Stimulated activated CD8-positive, alpha-beta memory T cell treated with anti-CD3 and anti-CD28 coated beads, Interleukin-12 subunit alpha, Interleukin-12 subunit beta, amount 100 ng/mL, for 1 hour (primary cell): ENCODE measurements around the gene WHAMM.
A peak's percentile ranks its signal among the peaks of the same experiment; 100 is the strongest.
"Not testable (repeated sequence)": the region's sequence is repeated elsewhere in the genome, so short reads cannot be mapped to it uniquely, and the experiment has no call there.

Experiments used
- DNase-seq: peaks from one replicate; pipeline ENCODE4 v3.0.0-alpha.2; 2020; ENCODE audit warnings: low read depth

WHAMM gene

DNA sequence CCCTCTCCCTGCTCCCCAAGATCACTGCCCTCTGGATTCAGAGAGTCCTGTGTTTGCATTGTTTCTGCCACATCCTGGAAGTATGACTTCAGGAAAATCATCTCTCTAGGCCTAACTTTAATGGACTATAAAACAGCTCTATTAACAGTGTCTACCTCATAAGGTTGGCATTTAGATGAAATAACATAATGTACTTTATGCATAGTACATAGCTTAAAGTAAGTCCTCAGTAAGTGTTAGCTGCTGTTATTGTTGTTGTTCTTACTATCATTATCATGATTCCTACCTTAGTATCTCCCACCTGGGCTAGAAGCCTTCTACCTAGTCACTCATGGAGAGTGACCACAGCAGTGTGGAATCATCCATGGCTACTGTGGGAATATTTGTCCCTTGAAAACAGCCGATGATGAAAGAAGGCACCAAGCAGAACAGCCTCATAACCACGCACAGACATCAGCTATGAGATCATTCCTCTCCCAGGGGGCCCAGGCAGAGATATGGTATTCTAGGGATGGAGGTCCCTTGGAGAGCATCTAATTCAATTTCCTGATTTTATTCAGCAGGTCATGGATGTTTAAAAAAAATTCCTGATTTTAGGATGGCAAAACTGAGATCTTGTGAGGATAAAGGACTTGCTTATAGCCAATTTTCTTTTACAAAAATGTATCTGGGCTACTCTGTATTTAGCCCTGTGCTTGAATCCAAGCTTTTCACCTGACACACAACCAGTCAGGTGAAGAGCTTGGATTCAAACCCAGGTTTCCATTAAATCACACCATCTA is 5.4 kb upstream of the WHAMM start:
- DNase-seq: no peak

DNA sequence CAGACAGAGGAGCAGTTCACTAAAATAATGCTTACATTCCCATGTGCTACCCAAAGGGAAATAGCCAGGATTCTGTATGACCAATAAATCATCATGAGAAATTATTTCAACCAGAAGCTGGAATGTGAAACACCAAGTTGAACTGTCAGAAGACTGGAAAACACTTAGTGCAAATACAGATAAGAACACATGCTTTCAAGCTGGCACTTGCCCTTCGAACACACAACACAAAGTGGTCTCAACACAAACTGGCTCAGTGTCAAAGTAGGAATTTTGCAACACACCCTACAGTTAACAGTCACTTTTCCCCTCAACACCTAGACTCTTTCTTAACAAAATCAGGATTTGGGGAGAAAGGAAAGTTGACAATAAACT is 4.9 kb upstream of the WHAMM start:
- no peak for DNase-seq

DNA sequence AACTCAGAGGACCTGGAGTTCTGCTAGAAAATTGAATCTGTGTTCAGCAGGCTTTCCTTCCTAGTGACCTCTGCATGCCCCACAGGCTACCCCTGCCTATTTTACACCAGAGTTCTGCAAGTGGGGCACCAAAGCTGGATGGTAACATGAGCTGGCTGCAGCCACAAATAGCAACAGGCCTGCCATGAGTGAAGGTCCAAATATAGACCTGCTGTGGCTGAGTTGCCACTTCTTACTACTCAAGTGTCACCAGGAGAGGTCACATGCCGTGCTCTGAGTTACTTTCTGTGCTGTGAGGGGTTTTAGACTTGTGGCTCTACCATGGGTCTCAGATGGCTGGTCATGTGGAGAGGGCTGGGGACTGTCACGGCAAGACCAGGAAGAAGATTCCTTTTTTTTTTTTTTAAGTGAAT is 3.4 kb upstream of the WHAMM start, which contains the start of gene FSD2:
Gene FSD2, minus strand, starts transcription at position 76 of the 413 bp plus-strand sequence. CDS start 18,679 bp downstream, outside the sequence.
- DNase-seq: no peak

DNA sequence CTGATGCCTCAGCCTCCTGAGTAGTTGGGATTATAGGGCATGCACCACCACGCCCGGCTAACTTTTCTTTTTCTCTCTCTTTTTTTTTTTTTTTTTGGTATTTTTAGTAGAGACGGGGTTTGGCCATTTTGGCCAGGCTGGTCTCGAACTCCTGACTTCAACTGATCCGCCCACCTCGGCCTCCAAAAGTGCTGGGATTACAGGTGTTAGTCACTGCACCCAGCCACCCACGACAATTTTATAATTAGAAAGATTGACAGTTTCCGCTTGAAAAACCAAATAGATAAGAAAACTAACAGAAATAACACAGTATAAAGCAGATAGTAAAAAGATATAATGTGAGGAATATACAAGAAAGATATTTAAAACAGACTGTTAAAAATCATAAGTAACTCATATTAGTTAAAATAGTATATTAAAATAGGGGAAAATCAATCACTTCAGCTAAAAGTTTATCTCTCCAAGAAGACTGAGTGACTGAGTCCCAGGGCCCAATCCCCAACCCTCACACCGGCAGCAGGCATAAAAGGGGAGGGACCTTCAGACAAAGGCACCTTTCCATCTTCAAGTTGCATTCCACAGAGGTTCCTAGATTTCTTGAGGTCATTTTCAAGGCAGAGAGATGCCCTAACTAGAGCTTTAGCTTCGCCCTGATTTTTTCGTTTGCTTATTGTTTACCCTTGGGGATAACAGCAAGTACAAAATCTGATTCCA is 1.4 kb upstream of the WHAMM start:
- no peak for DNase-seq

DNA sequence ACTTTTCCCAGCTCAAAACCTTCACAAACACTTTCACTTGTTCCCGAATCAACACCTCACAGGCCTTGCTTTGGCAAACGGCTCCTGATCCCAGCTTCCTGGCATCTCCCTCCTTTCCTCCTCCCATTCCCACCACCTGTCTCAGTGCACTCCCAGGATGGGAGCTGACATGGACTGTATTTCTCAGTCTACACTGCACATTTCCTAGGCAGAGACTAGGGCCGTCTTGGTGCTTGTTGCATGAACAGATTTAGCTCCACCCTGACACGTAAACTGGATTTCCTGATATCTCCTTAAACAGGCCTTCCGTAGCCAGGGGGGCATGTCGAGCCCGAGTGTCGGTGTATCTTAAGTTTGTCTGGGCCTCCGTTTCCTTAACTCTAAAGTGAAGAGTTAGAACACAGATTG is 790 bp upstream of the WHAMM start:
- no peak for DNase-seq

DNA sequence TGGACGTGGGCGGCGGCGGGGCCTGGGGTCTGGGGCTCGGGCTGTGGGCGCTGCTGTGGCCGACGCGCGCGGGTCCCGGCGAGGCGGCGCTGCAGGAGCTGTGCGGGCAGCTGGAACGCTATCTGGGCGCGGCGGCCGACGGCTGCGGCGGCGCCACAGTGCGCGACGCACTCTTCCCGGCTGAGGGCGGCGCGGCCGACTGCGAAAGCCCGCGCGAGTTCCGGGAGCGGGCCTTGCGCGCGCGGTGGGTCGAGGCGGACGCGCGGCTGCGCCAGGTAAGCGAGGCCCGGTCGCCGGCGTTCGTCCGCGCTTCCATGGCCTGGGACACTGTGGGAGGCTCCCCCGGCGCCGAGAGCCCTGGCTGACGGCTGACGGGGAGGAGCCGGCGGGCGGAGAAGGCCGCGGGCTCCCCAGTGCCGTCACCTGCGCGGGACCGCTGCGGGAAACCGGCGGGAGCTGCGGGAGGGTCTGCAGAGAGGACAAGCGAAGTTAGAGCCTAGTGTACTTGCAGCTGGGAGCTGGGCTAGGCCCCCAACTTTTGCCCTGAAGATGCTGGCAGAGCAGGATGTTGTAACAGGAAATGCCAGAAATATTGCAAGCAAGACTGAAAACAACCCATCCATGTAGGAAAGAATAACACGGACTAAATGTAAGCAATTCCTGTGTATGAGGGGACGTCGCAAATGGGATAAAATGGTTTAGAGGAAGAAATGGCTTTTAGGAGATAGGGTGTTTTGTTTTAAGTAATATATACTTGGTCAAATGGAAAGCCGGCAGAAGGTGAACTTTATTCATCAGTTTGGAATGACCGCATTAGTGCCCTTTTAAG is 847 bp downstream of the WHAMM start:
- no peak for DNase-seq

DNA sequence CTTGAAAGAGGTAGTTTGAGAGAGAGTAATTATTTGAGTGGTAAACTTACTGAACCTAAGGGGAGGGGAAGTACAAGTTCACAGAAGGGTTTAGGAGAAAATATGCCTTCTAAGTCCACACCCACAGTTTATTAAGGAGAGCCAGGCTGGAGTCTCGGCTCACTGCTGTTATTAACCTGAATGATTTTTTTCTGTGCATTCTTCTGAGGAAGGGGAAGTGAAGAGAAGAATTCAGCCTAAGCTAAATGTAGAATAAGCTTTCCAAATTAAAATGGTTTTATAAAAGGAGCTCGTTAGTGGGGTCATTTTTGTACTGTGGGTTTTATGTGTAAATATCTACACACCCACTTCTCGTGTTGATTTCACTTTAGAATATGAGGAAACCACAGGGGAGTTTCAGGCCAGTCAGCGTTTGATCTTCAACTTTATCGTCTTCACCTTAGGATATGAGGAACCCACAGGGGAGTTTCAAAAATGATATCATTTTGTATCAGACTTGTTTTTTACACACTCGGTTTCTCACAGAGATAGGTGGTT is 1.5 kb downstream of the WHAMM start:
- peak; percentile 20 for DNase-seq

DNA sequence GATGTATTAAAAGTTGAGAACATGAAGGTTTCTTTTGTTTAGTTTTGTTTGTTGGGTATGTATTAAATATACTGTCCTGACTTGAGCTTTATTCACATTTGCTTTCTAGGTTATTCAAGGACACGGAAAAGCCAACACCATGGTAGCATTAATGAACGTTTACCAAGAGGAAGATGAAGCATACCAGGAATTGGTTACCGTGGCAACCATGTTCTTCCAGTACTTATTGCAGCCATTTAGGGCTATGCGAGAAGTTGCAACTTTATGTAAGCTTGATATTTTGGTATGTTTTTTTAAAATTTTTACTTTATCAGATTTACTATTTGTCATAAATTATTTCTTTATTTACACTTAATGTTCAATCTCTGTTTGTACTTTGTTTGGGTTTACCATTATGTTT is 3.6 kb downstream of the WHAMM start:
- DNase-seq: no peak

DNA sequence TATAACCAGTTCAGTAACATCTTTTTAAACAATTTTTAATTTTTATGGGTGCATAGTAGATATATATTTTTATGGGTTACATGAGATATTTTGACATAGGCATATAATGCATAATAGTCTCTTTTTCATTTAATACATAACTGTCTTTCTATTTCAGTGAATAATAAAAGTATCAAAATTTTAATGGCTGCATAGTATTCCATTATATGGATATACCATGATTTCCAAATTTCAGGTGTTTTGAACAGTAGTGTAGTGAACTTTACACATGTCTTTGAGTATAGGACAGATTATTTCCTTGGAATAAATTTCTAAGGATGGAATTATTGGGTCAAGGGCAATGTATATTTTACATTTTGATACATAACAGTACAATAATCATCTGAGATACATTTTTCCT is 10.7 kb downstream of the WHAMM start:
- no peak for DNase-seq

DNA sequence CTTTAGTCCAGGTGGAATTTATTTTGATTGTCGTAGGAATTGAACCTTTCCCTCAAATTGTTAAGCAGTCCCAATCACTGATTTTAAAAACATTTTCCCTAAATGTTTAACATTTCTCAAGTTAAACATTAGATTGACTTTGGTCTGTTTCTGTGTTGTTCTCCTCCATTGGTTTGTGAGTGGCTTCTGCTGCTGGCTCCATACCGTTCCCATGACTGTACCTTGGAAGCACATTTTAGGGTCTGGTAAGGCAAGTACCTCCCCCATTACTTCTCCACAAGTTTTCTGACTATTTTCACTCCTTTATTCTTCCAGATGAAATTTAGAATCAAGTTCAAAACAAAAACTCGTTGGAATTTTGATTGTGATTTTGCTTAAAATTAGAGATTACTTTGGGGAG is 12.0 kb downstream of the WHAMM start:
- not testable (repeated sequence) for DNase-seq

DNA sequence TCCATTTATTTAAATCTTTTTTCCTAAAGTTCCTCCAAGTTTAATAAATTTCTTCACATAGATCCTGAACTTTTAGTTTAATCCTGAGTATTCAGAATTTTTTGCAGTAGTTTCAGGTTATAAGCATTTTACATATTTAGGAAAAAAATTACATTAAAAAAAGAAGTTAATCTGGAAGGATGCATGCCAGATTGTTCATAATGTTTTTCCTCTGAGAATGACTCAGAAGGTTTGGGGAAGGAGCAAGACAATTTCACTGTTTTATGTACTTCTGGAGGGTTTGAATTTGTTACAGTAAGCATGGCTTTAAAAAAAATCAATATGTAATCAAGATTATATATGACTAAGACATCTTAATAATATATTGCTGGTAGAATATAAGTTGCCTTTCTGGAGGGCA is 12.4 kb downstream of the WHAMM start:
- DNase-seq: not testable (repeated sequence)

DNA sequence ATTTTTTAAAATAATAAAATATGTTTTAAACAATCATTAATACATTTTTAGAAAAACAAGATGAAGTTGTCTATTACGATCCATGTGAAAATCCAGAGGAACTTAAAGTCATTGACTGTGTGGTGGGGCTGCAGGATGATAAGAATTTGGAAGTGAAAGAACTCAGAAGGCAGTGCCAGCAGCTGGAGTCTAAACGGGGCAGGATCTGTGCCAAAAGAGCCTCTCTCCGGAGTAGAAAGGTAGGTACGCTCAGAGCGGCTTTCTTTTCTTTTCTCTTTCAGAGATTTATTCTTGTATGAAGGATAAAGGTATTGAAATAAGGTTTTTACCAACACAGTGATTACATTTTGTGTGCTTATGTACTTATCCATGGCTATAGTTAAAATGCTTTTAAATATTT is 13.6 kb downstream of the WHAMM start:
- DNase-seq: no peak

DNA sequence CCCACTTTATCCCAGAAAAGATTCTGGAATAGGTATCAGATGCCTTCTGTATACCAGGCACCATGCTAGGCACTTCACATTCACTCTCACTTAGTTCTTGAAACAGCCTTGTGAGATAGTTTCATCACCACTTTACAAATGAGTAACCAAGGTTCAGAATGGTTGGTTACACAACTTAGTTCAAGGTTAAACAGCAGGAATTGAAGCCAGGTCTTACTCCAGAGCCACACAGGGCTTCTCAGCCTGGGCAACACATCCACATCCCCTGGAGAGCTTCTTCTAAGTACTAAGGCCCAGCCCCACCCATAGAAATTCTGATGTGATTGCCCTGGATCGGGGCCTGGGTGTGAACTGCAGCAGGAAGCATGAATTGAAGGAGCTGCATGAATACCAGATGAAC is 18.6 kb downstream of the WHAMM start:
- DNase-seq: no peak

DNA sequence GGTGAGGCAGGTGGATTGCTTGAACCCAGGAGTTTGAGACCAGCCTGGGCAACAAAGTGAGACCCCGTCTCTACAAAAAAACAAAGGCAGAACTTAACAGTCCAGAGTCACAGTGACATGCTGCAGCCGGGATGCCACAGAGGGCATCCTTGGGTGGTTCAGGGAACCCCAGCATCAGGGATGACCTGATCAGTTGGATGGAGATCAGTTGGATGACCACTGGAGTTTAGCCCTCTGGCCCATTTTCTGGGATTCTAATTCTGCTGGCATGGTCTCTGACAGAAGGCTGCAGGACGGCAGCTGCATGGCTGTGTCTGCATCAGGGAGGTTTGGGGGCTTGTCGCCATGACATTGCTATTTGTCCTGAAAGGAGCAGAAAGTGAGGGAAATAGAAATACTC is 19.8 kb downstream of the WHAMM start:
- no peak for DNase-seq

DNA sequence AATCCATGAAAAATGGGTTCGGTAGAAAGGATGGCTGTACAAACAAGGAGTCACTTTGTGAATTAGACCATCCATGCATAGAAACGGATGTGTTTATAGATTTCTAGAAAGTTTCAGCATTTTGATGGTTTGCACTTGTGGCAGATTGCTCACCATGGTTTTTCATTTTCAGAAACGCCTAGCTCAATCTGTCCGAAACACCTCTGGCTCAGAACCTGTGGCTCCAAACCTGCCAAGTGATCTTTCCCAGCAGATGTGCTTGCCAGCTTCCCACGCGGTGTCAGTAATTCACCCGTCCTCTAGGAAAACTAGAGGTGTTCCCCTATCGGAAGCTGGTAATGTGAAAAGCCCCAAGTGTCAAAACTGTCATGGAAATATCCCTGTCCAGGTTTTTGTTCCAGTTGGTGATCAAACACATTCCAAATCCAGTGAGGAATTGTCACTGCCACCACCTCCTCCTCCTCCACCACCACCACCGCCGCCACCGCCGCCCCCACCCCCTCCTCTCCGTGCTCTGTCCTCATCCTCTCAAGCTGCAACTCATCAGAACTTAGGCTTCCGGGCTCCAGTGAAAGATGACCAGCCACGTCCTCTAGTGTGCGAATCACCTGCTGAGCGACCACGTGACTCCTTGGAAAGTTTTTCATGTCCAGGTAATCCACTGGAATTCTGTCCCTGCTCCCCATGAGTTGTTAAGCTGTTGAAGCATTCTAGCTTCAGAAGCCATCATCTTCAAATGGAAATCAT is 21.2 kb downstream of the WHAMM start:
- no peak for DNase-seq

DNA sequence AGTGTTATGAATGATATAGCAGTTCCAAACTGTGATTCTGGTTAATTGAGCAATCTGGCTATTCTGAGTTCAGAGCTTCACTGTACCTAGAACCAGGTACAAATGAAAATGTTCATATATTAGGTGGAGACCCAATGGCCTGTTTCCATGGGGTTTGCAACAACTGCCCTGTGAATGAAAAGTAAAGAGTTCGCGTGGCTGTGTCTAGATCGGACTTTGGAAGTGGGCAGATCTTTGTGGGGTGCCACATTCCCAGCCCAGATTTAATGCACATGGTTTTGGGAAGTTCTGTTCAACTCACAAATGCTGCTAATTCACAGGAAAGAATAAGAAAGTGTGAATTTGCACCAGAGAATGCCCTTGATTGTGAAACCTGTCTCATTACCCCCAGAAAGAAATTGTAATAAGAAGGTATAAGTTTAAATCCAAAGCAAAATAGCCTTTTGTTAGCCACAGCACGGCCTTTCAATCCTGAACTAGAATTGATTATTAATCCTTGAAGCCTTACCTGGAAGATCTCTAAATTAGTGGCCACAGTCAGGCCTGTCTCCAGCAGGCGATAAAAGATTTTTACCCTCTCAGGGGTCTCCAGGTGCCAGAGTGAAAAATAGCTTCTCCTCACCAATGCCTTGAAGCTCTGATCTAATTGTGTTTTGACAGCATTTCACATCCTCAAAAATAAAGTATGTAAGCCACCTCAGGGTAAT is 22.6 kb downstream of the WHAMM start:
- DNase-seq: no peak

DNA sequence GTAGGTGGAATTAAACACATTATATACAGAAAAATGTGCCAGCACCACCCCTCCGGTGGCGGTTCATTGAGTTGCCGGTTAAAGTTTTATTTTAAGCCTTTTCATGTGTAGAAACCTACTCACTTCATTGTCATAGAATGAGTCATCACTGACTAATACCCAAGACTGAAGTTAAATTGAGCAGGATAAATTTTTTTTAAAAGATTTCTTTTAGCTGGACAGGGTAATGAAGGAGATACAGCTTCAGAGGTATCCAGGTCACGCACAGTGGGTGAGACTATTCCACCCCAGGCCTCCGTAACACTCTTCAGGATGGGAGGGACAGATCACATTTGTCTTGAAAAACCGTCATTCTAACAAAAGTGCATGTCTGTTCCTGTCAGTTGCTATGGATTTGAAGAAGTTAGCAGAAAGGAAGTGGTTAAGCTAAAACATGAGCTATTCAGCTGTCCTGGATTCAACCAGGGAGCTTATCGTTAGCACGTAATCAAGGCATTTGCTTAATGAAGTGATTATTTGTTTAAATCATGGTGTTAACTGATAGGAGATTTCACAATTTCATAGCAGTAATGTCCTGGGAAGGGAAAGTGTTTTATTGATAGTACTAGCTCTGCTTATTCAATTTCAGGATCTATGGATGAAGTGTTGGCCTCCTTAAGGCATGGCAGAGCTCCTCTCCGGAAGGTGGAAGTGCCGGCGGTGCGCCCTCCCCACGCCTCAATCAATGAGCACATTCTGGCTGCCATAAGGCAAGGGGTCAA is 23.4 kb downstream of the WHAMM start:
- no peak for DNase-seq

DNA sequence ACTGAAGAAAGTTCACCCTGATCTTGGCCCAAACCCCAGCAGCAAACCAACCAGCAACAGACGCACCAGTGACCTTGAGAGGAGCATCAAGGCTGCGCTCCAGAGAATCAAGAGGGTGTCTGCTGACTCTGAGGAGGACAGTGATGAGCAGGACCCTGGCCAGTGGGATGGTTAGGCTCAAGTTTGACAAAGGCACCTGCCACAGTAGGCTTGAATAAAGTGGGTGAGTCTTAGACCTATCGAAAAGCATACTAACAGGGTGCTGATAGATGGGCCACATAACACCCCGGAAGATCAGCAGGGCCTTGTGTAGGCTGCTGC is 23.9 kb downstream of the WHAMM start:
- no peak for DNase-seq

DNA sequence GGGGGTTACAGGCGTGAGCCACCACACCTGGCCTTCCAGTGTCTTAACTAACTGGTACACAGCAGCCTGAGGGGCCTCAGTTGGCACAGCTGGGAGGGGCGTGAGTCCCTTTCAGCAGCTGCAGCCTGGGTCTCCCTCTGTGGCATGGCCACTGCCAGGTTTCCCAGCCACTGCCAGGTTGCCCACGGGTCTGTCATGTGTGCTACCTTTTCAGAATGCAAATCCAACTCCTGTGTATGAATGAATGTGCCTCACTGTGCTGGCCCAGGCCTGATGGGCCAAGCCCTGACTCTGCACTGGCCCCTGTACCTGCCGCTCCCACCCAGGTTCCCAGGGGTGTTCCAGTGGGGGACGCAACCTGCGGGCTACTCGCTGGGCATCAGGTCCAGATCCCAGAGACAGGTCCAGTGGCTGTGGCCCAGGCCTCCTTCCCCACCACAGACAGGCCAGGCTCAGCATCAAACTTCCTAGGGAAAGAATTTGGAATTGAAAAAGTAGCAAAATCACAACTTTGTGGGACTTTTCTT is 26.0 kb downstream of the WHAMM start:
- DNase-seq: no peak

DNA sequence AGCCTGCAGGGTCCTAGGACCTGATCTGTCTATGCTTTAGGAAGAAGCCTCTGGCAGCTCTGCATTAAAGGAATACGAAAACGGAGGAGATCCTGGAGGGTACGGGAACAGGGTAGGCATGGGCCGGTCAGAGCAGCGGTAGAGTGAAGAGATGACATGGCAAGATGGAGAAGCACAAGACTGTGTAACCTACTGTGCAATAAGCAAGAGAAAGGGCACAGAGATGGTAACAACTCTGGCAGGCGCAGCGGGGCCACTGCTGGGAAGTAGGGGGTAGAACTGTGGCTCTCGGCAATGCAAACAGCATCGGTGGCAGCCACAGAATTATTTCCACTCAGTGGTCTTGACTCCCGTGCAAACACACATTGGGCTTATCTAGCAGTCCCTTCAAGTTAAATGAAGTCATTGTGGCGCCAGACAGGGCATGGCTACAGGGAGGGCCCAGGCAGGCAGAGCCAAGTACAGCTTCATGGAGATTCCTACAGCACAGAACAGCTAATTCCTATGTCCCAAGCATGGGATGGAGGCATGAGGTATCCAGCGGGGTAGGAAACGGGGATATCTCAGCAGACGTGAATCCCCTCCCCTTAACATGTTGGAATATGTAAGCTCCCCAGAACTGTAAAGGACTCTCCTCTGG is 28.8 kb downstream of the WHAMM start:
- DNase-seq: no peak
